IMR-90 (cell line): ENCODE measurements around the gene PLA2G2E. TPM values are rescaled to one million over a fixed set of nuclear protein-coding genes. Genes with fewer than 3 reads are reported as not detected.

Source experiments
- ATAC-seq: fragments of 200-7000 bp; cut with Tn5 transposase; 2 replicates; pipeline ENCODE4 v1.9.1; 2020; ENCODE audit warnings: low read depth, mild to moderate bottlenecking, moderate library complexity
- BruUV-seq: library from RNA; stranded (reverse); fragments of 400-500 nt; replicated peaks from 2 replicates; lab custom pipeline; 2021; lab: Mats Ljungman, UMichigan
- CTCF ChIA-PET: fragments of 300-600 bp; formaldehyde crosslinking; extraction: SDS; loops from one replicate; lab custom pipeline; 2021; ENCODE audit warnings: antibody characterized with exemption; lab: Yijun Ruan, JAX
- POLR2A ChIA-PET: fragments of 300-600 bp; sonication (Branson Sonifier 250); formaldehyde crosslinking; loops from one replicate; lab custom pipeline; 2022; ENCODE audit warnings: antibody characterized with exemption; ENCODE audit not compliant: unreplicated experiment; lab: Charles Lee
- DNase-seq: peaks from one replicate; pipeline ENCODE4 v3.0.0; 2013
- H2AFZ ChIP-seq: replicated peaks from 2 replicates; pipeline ENCODE3; 2013; ENCODE audit warnings: low read length, mild to moderate bottlenecking; ENCODE audit not compliant: poor library complexity
- H2AK5ac ChIP-seq: 2 replicates; pipeline ENCODE4 v1.6.1; 2013; ENCODE audit warnings: low read depth, low read length, inconsistent platforms
- H2AK9ac ChIP-seq: replicated peaks from 2 replicates; pipeline ENCODE3; 2013; ENCODE audit warnings: mild to moderate bottlenecking, low read depth, low read length, moderate library complexity; ENCODE audit not compliant: poor library complexity
- H2BK120ac ChIP-seq: 2 replicates; pipeline ENCODE4 v1.6.1; 2013; ENCODE audit warnings: low read depth, low read length, inconsistent platforms
- H2BK15ac ChIP-seq: 3 replicates; pipeline ENCODE4 v1.6.1; 2013; ENCODE audit warnings: low read depth, low read length, inconsistent platforms
- H2BK20ac ChIP-seq: 2 replicates; pipeline ENCODE4 v1.6.1; 2013; ENCODE audit warnings: low read depth, mild to moderate bottlenecking, inconsistent platforms, low read length, moderate library complexity
- H2BK5ac ChIP-seq: 2 replicates; pipeline ENCODE4 v1.6.1; 2013; ENCODE audit warnings: mild to moderate bottlenecking, low read depth, low read length, inconsistent platforms; ENCODE audit not compliant: poor library complexity, severe bottlenecking
- H3K14ac ChIP-seq: replicated peaks from 2 replicates; pipeline ENCODE4 v1.6.1; 2013; ENCODE audit warnings: low read depth, low read length, inconsistent platforms
- H3K18ac ChIP-seq: 2 replicates; pipeline ENCODE4 v1.6.1; 2013; ENCODE audit warnings: low read depth, low read length, control low read depth
- H3K23ac ChIP-seq: 2 replicates; pipeline ENCODE4 v1.6.1; 2013; ENCODE audit warnings: low read depth, low read length, inconsistent platforms
- H3K27ac ChIP-seq: 2 replicates; pipeline ENCODE4 v1.5.1; 2013; ENCODE audit warnings: mild to moderate bottlenecking, control low read depth, low read length; ENCODE audit not compliant: insufficient read depth
- H3K27me3 ChIP-seq: 2 replicates; pipeline ENCODE4 v1.6.1; 2013; ENCODE audit warnings: low read length; ENCODE audit not compliant: control insufficient read depth, insufficient read depth
- H3K36me3 ChIP-seq: 2 replicates; pipeline ENCODE4 v1.6.1; 2013; ENCODE audit warnings: low read length, mixed read lengths; ENCODE audit not compliant: control insufficient read depth, insufficient read depth
- H3K4ac ChIP-seq: 2 replicates; pipeline ENCODE4 v1.6.1; 2013; ENCODE audit warnings: low read depth, low read length, inconsistent platforms
- H3K4me1 ChIP-seq: 2 replicates; pipeline ENCODE4 v1.6.1; 2013; ENCODE audit warnings: low read length, mixed read lengths; ENCODE audit not compliant: control insufficient read depth, insufficient read depth
- H3K4me2 ChIP-seq: 2 replicates; pipeline ENCODE4 v1.6.1; 2013; ENCODE audit warnings: low read depth, mild to moderate bottlenecking, control low read depth, low read length, moderate library complexity
- H3K4me3 ChIP-seq: 2 replicates; pipeline ENCODE4 v1.5.1; 2013; ENCODE audit warnings: low read depth, mild to moderate bottlenecking, control low read depth, low read length, moderate library complexity; ENCODE audit not compliant: insufficient read depth
- H3K56ac ChIP-seq: 2 replicates; pipeline ENCODE4 v1.6.1; 2013; ENCODE audit warnings: low read length, inconsistent platforms; ENCODE audit not compliant: insufficient read depth; ENCODE audit errors: extremely low read depth
- H3K79me1 ChIP-seq, 2 experiments: 2 replicates each; pipeline ENCODE4 v1.6.1; 2013; ENCODE audit warnings: low read length in 2 of 2, inconsistent platforms in 1 of 2, low read depth in 1 of 2
- H3K9ac ChIP-seq: 2 replicates; pipeline ENCODE4 v1.6.1; 2013; ENCODE audit warnings: low read depth, low read length, control low read depth
- H3K9me1 ChIP-seq: 2 replicates; pipeline ENCODE4 v1.6.1; 2013; ENCODE audit warnings: low read length, inconsistent platforms; ENCODE audit not compliant: insufficient read depth
- H3K9me3 ChIP-seq: 2 replicates; pipeline ENCODE4 v1.6.1; 2013; ENCODE audit warnings: low read length; ENCODE audit not compliant: control insufficient read depth, insufficient read depth
- H4K20me1 ChIP-seq: 2 replicates; pipeline ENCODE4 v1.6.1; 2013; ENCODE audit warnings: low read length, inconsistent platforms; ENCODE audit not compliant: insufficient read depth
- H4K5ac ChIP-seq: 2 replicates; pipeline ENCODE4 v1.6.1; 2013; ENCODE audit warnings: mild to moderate bottlenecking, low read depth, low read length, control low read depth
- H4K8ac ChIP-seq, 2 experiments: 2 replicates each; pipeline ENCODE4 v1.6.1; 2013; ENCODE audit warnings: low read depth in 2 of 2, low read length in 2 of 2, control low read depth in 1 of 2, inconsistent platforms in 1 of 2
- H4K91ac ChIP-seq: 2 replicates; pipeline ENCODE4 v1.6.1; 2013; ENCODE audit warnings: low read depth, low read length, inconsistent platforms; ENCODE audit not compliant: insufficient read depth
- BHLHE40 ChIP-seq: fragments of 150-350 bp; IDR thresholded peaks from 2 replicates; pipeline ENCODE4 v1.6.1; 2016; ENCODE audit warnings: mild to moderate bottlenecking, low read depth, low read length
- CEBPB ChIP-seq: IDR thresholded peaks from 2 replicates; pipeline ENCODE4 v1.6.1; 2012; ENCODE audit warnings: low read depth, low read length, improper control_type of control experiment
- CHD1 ChIP-seq: IDR thresholded peaks from 2 replicates; pipeline ENCODE4 v1.6.1; 2012; ENCODE audit warnings: low read depth, low read length, improper control_type of control experiment
- CTCF ChIP-seq: conservative IDR thresholded peaks from 2 replicates; pipeline ENCODE4 v1.5.1; 2012; ENCODE audit warnings: mild to moderate bottlenecking, low read depth, low read length, improper control_type of control experiment
- FOS ChIP-seq: fragments of 150-350 bp; IDR thresholded peaks from 2 replicates; pipeline ENCODE4 v1.6.1; 2016; ENCODE audit warnings: low read depth, low read length
- MAFK ChIP-seq: IDR thresholded peaks from 2 replicates; pipeline ENCODE4 v1.6.1; 2012; ENCODE audit warnings: low read depth, low read length, improper control_type of control experiment
- MAZ ChIP-seq: IDR thresholded peaks from 2 replicates; pipeline ENCODE4 v1.6.1; 2012; ENCODE audit warnings: low read depth, mild to moderate bottlenecking, low read length, improper control_type of control experiment, moderate library complexity, borderline replicate concordance
- RAD21 ChIP-seq: IDR thresholded peaks from 2 replicates; pipeline ENCODE4 v1.6.1; 2012; ENCODE audit warnings: low read length, improper control_type of control experiment
- RCOR1 ChIP-seq: IDR thresholded peaks from 2 replicates; pipeline ENCODE4 v1.6.1; 2012; ENCODE audit warnings: mild to moderate bottlenecking, low read length, improper control_type of control experiment; ENCODE audit not compliant: insufficient replicate concordance
- RFX5 ChIP-seq: IDR thresholded peaks from 2 replicates; pipeline ENCODE4 v1.8.0; 2012; ENCODE audit warnings: low read depth, mild to moderate bottlenecking, low read length, moderate library complexity
- SMC3 ChIP-seq: fragments of 150-350 bp; IDR thresholded peaks from 2 replicates; pipeline ENCODE4 v1.6.1; 2016; ENCODE audit warnings: low read depth, mild to moderate bottlenecking, antibody characterized with exemption, low read length, moderate library complexity
- WGBS, 2 experiments: methylation state at CpG; one replicate each; pipeline versions ENCODE4 v1.1.5 to v1.1.7; 2013; ENCODE audit warnings: missing lambda C conversion rate in 2 of 2; ENCODE audit not compliant: insufficient read length in 1 of 2; ENCODE audit errors: extremely low coverage in 2 of 2; 5-methylcytosine and 5-hydroxymethylcytosine counted together
- dilution Hi-C: fragments of 300-500 bp; cut with HindIII; formaldehyde crosslinking; loops from one replicate; pipeline ENCODE4 v1.14.3; 2018; ENCODE audit warnings: low sequenced_read_pairs; ENCODE audit not compliant: unreplicated experiment
- in situ Hi-C: fragments of 300-500 bp; cut with MboI; formaldehyde crosslinking; loops from 3 replicates; pipeline ENCODE4 v1.14.3; 2019; ENCODE audit warnings: low sequenced_read_pairs, inconsistent platforms, mixed read lengths
- intact Hi-C: fragments of 100-400 bp; cut with micrococcal nuclease; formaldehyde crosslinking; loops from 2 replicates; pipeline ENCODE4 v1.10.0; 2022
- polyA plus RNA-seq, 3 experiments: library from polyadenylated mRNA; depleted of rRNA; stranded (reverse); fragments of >200 nt; gene quantifications; 2 replicates each; pipeline ENCODE4 v1.2.3, GENCODE V29; 2012; ENCODE audit warnings: low replicate concordance in 1 of 3
- total RNA-seq: library from RNA; depleted of rRNA; stranded (reverse); fragments of >200 nt; gene quantifications from 2 replicates; pipeline ENCODE4 v1.2.3, GENCODE V29; 2012
- TF ChIP-seq, protein P1 (sequence below): fragments of 150-350 bp; IDR thresholded peaks from 2 replicates; pipeline ENCODE4 v1.6.1; 2016; ENCODE audit warnings: low read depth, mild to moderate bottlenecking, low read length, moderate library complexity, borderline replicate concordance

The PLA2G2E gene
- total and polyA plus RNA-seq, 2 of the 4 experiments (the other 2 are of a cell fraction): not detected

DNA sequence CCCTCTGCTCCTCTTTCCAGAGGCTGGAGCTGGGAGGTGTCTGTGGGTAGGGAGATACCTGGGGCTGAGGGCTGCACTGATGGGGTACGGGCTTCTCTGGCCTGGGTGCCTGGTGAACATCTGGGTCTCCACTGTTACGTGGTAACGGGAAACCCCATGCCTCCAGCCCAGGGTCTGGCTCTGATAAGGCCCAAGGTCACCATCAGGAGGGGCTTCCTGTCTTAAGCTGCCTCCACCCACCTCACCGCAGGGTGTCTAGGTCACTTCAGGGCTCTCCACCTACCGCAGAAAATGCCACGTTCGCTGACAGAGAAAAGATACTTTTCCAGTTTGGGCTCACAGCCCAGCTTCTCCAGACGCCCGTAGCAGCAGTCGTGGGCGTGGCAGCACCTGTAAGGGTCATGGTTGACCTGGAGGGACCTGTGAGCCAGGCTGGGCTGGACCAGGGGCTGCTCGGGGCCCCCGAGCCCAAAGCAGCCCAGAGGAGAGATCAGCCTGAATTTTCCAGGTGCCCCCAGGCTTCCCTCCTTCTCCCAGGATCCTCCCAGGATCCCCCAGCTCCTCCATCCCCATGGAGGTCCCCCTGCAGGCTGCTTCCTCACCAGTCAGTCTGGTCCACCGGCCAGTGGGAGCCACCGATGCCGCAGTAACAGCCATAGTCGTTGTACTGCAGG is 1.3 kb downstream of the PLA2G2E start:
- Histone ChIP-seq H3K27me3 (peaks cover 12% of the 10 kb centered on the region), H2AK9ac (no peak overlapping the region), H3K4me2 (no peak overlapping the region), H2BK120ac (no peak overlapping the region), H2BK15ac (no peak overlapping the region), H3K23ac (no peak overlapping the region), H2AK5ac (no peak overlapping the region), H4K5ac (no peak overlapping the region), H3K4me1 (no peaks in the 10 kb centered on the region), H3K9me3 (no peaks in the 10 kb centered on the region), H3K79me1 (no peaks in the 10 kb centered on the region), H4K8ac (no peak overlapping the region), H3K14ac (no peak overlapping the region), H3K18ac (no peak overlapping the region), H4K91ac (no peak overlapping the region), H2AFZ (no peak overlapping the region), H3K4me3 (no peak overlapping the region), H3K9me1 (no peaks in the 10 kb centered on the region), H3K27ac (no peak overlapping the region), H3K4ac (no peak overlapping the region), H4K20me1 (no peaks in the 10 kb centered on the region), H2BK20ac (no peak overlapping the region), H3K56ac (no peak overlapping the region), H2BK5ac (no peak overlapping the region), H3K9ac (no peak overlapping the region), H3K36me3 (no peaks in the 10 kb centered on the region)
- WGBS, 2 experiments: 66% methylated on average over 6 of the region's 17 CpGs; no CpG with 5 or more reads in 1 of the 2 experiments
- CTCF ChIA-PET: no interaction called here
- intact Hi-C loops (no loop called here), dilution Hi-C loops (no loop called here), in situ Hi-C loops (no loop called here)
- ATAC-seq (no peak), DNase-seq (no peak)
- no peak for TF ChIP-seq BHLHE40
- no peak for TF ChIP-seq CTCF
- TF ChIP-seq, protein P1, sequence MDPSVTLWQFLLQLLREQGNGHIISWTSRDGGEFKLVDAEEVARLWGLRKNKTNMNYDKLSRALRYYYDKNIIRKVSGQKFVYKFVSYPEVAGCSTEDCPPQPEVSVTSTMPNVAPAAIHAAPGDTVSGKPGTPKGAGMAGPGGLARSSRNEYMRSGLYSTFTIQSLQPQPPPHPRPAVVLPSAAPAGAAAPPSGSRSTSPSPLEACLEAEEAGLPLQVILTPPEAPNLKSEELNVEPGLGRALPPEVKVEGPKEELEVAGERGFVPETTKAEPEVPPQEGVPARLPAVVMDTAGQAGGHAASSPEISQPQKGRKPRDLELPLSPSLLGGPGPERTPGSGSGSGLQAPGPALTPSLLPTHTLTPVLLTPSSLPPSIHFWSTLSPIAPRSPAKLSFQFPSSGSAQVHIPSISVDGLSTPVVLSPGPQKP: no peak
- no peak for TF ChIP-seq CEBPB
- no peak for TF ChIP-seq FOS
- TF ChIP-seq RFX5: no peak
- TF ChIP-seq CHD1: no peak
- TF ChIP-seq MAFK: no peak
- TF ChIP-seq SMC3: no peak
- TF ChIP-seq MAZ: no peak
- no peak for TF ChIP-seq RAD21
- TF ChIP-seq RCOR1: no peak
- no TSS peak for BruUV-seq
- POLR2A ChIA-PET: interaction anchor here (0.5 kb wide), 1 partner anchor 14 kb away, joined by 7 read pairs; no protein-coding TSS in a partner anchor
